ENCODE data around the gene TP53AIP1. TPM values are rescaled to one million over a fixed set of nuclear protein-coding genes. Genes with fewer than 3 reads are reported as not detected.
A peak's percentile ranks its signal among the peaks of the same experiment; 100 is the strongest.

Gene TP53AIP1
- total and polyA plus RNA-seq, 2 experiments from 2014 or later: 0.07 TPM; not detected in 1

DNA sequence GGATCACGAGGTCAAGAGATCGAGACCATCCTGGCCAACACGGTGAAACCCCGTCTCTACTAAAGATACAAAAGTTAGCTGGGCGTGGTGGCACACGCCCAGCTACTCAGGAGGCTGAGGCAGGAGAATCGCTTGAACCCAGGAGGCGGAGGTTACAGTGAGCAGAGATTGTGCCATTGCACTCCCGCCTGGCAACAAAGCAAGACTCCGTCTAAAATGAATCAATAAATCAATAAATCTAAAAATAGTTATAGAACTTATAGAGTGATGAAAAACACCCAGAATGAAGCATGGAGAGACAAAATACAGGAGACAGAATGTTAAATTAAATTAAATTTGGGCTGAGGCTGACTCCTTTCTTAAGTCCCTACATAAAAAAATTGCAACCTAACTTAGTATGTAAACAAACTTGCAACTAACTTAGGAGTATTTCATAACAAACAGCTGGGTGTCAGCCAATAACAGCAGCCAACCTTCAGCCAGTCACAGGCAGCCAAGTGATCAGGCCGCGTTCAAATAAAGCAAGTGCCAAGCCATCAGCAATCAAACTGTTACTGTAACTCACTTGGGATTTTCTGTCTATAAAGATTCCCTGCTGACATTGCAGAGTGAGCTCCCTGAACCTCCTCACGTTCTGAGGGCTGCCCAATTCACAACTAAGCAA lies 7.3 kb upstream of the TP53AIP1 start:
- no peak for ATAC-seq
- no peaks in the 10 kb centered on the region; the same call in 1 of the 2 replicates for H3K4me1 ChIP-seq (ENCODE audit: insufficient read depth)

DNA sequence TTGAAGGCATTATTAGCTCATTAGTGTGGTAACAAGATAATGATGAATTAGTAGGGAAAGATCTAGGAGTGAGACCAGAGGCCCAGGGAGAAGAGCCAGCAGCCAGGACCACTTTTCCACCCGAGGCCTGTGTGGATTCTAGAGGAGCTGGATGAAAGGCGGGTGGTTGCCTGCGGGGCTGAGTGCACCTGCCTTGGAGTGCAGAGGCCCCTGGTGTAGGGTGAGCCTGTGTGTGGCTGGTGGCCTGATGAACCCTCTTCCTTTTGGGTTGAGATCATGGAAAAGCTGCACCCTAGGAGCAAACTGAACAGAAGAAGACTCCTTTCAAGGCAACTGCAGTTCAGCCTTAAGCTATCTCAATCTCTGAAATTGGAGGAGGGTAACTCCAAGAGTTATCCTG lies 5.9 kb upstream of the TP53AIP1 start:
- Histone ChIP-seq H3K79me2 (replicated peaks; ENCODE audit: insufficient read depth) (no peaks in the 10 kb centered on the region), H3K27ac (ENCODE audit: low read depth) (no peak overlapping the region), H3K4me3 (no peak overlapping the region), H3K4me2 (no peak overlapping the region), H3K27me3 (ENCODE audit: insufficient read depth) (no peaks in the 10 kb centered on the region), H3K9me2 (ENCODE audit: insufficient read depth) (no peaks in the 10 kb centered on the region), H4K20me1 (replicated peaks; ENCODE audit: insufficient read depth) (0 out of 2 replicates have a peak, but pooled peaks cover 3% of the 10 kb centered on the region), H3K36me3 (ENCODE audit: insufficient read depth) (no peaks in the 10 kb centered on the region), H3F3A (replicated peaks; ENCODE audit: low read depth) (no peaks in the 10 kb centered on the region), H2AFZ (no peak overlapping the region), H3K4me1 (ENCODE audit: insufficient read depth) (no peaks in the 10 kb centered on the region; the same call in 1 of the 2 replicates)
- DNase-seq (ENCODE audit: low spot score) (peak; percentile 61), ATAC-seq (peak; percentile 97)
- no peak overlapping the region for H3K4me3 Mint-ChIP-seq
- H3K27me3 Mint-ChIP-seq (ENCODE audit: insufficient read depth, low read depth, poor library complexity): no peaks in the 10 kb centered on the region
- H3K27ac Mint-ChIP-seq: no peak overlapping the region
- no peaks in the 10 kb centered on the region; the same call in 2 of the 3 replicates for H3K9me3 Mint-ChIP-seq
- no peak for TF ChIP-seq NANOG (IDR thresholded peaks at IDR 0.05; ENCODE audit: borderline replicate concordance)
- TF ChIP-seq, protein P1, sequence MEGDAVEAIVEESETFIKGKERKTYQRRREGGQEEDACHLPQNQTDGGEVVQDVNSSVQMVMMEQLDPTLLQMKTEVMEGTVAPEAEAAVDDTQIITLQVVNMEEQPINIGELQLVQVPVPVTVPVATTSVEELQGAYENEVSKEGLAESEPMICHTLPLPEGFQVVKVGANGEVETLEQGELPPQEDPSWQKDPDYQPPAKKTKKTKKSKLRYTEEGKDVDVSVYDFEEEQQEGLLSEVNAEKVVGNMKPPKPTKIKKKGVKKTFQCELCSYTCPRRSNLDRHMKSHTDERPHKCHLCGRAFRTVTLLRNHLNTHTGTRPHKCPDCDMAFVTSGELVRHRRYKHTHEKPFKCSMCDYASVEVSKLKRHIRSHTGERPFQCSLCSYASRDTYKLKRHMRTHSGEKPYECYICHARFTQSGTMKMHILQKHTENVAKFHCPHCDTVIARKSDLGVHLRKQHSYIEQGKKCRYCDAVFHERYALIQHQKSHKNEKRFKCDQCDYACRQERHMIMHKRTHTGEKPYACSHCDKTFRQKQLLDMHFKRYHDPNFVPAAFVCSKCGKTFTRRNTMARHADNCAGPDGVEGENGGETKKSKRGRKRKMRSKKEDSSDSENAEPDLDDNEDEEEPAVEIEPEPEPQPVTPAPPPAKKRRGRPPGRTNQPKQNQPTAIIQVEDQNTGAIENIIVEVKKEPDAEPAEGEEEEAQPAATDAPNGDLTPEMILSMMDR (conservative IDR thresholded peaks at IDR 0.05; ENCODE audit: low read depth in 2 of 2): peak; percentile 50 to 83
- H3K36me3 Mint-ChIP-seq (ENCODE audit: low read depth): no peaks in the 10 kb centered on the region
- H3K4me1 Mint-ChIP-seq: no peaks in the 10 kb centered on the region

More for the DNA sequence above, 7.3 kb upstream of the TP53AIP1 start:
- H3K9me3 Mint-ChIP-seq: no peaks in the 10 kb centered on the region; the same call in 2 of the 3 replicates
- no peaks in the 10 kb centered on the region for H3F3A ChIP-seq (replicated peaks; ENCODE audit: low read depth)
- H3K4me3 Mint-ChIP-seq: no peak overlapping the region
- no peak for DNase-seq (ENCODE audit: low spot score)
- no peak overlapping the region for H3K4me3 ChIP-seq
- H2AFZ ChIP-seq: no peak overlapping the region
- H3K36me3 Mint-ChIP-seq (ENCODE audit: low read depth): no peaks in the 10 kb centered on the region
- H3K36me3 ChIP-seq (ENCODE audit: insufficient read depth): no peaks in the 10 kb centered on the region
- no peak overlapping the region for H3K4me2 ChIP-seq
- H3K27ac Mint-ChIP-seq: no peak overlapping the region
- H4K20me1 ChIP-seq (replicated peaks; ENCODE audit: insufficient read depth): 0 out of 2 replicates have a peak, but pooled peaks cover 3% of the 10 kb centered on the region
- no peak for TF ChIP-seq JUNB (IDR thresholded peaks at IDR 0.05; ENCODE audit: unreplicated experiment)
- TF ChIP-seq CREB1 (CRISPR knock-in tag; IDR thresholded peaks at IDR 0.05; ENCODE audit: low read depth): no peak
- TF ChIP-seq STAT1 (IDR thresholded peaks at IDR 0.05; ENCODE audit: unreplicated experiment): no peak
- TF ChIP-seq, protein P1 (conservative IDR thresholded peaks at IDR 0.05; ENCODE audit: low read depth in 2 of 2): no peak
- no peak for TF ChIP-seq ZNF331 (CRISPR knock-in tag; IDR thresholded peaks at IDR 0.05; ENCODE audit: low read depth)
- TF ChIP-seq EZH2phosphoT487 (IDR thresholded peaks at IDR 0.05; ENCODE audit: unreplicated experiment): no peak
- no peak for TF ChIP-seq POLR2AphosphoS5 (IDR thresholded peaks at IDR 0.05; ENCODE audit: low read depth)
- no peaks in the 10 kb centered on the region for H3K4me1 Mint-ChIP-seq
- no peaks in the 10 kb centered on the region for H3K79me2 ChIP-seq (replicated peaks; ENCODE audit: insufficient read depth)
- no peaks in the 10 kb centered on the region for H3K27me3 Mint-ChIP-seq (ENCODE audit: insufficient read depth, low read depth, poor library complexity)
- H3K27ac ChIP-seq (ENCODE audit: low read depth): no peak overlapping the region
- no peaks in the 10 kb centered on the region for H3K27me3 ChIP-seq (ENCODE audit: insufficient read depth)
- H3K9me2 ChIP-seq (ENCODE audit: insufficient read depth): no peaks in the 10 kb centered on the region

Data from GM23338 (cell line).